Mammary epithelial cell (primary cell): ENCODE data around the gene EHMT1.

Experiments used
- CTCF ChIP-seq, 2 donors: IDR thresholded peaks in 1 of 2; conservative IDR thresholded peaks in 1 of 2; 2 replicates each; pipeline ENCODE4 v1.5.1; 2011 to 2012; ENCODE audit warnings: inconsistent platforms in 2 of 2, low read length in 2 of 2, mild to moderate bottlenecking in 2 of 2, control low read depth in 1 of 2, low read depth in 1 of 2; ENCODE audit not compliant: insufficient read depth in 1 of 2; ENCODE audit errors: extremely low read depth in 1 of 2
- EZH2 ChIP-seq: IDR thresholded peaks from 2 replicates; pipeline ENCODE4 v1.6.1; 2012; ENCODE audit warnings: low read length, inconsistent platforms, borderline replicate concordance

- TF ChIP-seq EZH2 (no peak), CTCF (conservative IDR thresholded peaks at IDR 0.05 in 1 of 2, IDR thresholded peaks at IDR 0.05 in 1 of 2; ENCODE audit: extremely low read depth in 1 of 2, insufficient read depth in 1 of 2, low read depth in 1 of 2, low read length in 2 of 2) (no peak)
Observed at GRCh38 chr9:137679249-137679648, 60.4 kb downstream of the EHMT1 start.
